DMS 273 (cell line): ENCODE data around the gene MRPL21.

Experiments
- DNase-seq: peaks from one replicate; lab custom pipeline; 2025; ENCODE audit not compliant: unreplicated experiment; lab: John Stamatoyannopoulos, UW

Gene MRPL21

DNA sequence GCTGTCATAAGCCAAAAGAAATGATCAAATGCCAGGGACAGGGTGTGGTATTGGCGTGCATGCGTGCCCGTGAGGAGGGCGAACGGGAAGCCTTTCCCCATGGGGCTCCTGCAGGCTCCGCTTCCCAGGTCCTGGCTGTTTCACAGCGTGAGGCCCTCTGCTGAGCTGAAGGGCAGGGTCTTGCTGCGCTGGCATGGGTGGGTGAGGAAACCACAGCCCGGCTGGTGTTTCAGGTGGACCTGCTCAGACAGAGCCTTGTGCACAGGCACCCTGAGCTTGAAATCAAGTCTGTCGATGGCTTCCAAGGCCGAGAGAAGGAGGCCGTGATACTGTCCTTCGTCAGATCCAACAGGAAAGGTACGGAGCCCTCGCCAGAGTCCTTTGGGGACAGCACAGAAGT is 31.4 kb upstream of the MRPL21 start:
- DNase-seq = no peak

DNA sequence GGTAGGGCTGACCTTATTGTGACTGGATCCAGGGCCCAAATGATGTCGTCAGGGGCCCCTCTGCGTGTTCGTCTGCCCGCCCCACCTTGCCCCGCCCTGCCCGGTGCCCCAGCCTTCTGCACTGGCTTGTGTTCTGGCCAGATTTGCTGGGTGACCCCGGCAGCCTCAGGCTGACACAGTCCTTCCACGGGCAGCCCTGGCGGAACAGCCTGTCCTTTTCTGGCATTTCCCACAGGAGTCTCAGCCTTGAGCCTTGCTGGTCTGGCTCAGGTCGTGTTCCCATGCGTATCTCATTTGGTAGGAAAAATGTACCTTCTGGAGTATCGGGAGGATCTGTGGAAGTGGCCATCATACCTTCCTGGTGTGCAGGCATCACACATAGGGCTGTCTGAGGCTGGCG is 31.0 kb upstream of the MRPL21 start:
- no peak for DNase-seq

DNA sequence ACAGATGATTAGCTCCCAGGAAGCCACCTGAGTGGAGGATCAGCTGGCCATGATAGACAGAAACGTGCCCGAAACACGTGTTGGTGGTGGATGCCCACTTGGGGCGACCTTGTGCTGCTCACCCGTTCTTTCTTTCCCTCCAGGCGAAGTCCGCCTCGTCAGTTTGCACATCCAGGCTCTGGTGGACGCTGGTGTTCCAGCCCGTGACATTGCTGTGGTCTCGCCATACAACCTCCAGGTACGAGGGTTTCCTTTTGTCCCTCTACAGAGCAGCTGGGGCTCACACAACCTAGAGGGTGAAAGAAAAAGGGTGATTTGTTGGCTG is 30.7 kb upstream of the MRPL21 start:
- no peak for DNase-seq

DNA sequence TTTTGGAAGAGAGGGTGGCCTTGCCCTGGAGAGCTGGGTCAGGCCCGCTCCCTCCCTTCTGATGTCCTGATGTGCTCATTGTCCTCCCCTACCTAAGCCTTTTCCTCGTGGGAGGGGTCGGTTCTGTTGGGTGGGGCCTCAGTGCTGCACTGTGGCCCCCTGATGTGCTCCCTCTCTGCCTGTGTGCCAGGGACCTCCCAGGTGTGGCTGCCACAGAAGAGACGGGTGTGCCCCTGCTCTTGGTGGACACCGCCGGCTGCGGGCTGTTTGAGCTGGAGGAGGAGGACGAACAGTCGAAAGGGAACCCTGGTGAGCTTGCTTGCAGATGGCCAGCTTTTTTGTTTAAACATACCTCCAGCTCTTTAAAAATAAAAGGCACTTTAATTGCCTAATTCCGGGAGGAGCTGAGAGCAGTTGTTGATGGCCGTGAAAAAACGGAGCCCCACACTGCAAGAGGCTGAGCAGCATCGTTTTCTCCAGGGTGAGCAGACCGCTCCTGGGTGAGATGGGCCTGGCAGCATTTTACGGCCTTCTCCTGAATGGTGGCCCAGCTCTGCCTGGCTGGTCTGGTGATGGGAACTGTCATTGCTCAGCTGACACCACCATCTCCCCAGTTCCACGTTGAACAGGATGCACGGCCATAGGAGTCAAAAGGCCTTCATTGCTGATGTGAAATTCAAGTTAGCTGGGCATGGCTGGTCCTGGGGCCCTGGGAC is 30.1 kb upstream of the MRPL21 start:
- no peak for DNase-seq

DNA sequence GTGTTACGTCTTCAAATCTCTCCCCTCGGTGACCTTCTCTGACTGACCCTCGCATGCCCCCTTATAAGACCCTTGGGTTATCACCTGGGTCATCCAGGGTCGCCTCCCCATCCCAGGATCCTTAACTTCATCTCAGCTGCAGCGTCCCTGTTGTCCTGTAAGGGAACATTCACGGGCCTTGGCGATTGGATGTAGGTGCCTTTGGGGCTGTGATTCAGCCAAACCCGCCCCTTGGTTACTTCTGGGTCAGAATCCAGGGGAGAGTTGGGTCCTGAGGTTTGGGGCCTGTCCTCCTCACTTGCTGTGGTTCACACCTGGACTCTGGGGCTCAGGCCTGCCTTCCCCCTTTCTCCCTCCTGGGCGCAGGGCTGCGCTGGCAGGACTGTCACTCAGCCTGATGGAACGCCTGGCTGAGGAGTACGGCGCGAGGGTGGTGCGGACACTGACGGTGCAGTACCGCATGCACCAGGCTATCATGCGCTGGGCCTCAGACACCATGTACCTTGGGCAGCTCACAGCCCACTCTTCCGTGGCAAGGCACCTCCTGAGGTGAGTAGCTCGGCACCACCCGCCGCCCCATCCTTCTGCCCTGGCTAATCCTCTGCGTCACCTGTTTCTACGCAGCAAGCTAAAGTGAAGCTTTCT is 29.4 kb upstream of the MRPL21 start:
- no peak for DNase-seq

DNA sequence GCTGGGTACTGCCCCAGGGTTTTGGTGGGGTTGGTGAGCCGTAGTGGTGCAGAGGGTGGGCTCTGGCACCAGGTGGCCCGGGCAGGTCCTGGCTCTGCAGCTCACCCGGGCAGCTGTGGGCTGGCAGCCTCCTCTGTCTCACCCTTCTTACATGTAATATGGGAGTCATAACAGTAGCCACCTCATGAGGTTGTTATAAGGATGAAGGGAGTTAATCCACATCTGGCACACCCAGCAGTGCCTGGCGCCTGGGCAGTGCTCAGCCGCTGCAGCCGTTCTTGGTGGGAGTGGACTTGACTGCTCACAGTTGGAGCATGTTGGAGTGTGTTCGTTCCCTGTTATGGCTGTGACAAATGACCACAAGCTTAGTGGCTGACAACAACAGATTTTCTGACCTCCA is 28.7 kb upstream of the MRPL21 start:
- DNase-seq = no peak

DNA sequence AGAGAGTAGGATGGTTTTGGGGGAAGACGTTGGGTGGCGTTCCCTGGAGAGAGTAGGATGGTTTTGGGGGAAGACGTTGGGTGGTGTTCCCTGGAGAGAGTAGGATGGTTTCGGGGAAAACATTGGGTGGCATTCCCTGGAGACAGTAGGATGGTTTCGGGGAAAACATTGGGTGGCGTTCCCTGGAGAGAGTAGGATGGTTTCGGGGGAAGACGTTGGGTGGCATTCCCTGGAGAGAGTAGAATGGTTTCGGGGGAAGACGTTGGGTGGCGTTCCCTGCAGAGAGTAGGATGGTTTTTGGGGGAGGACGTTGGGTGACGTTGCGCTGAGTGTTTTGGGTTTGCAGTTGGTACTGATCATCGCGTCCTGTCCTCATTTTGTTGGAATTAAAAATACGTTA is 28.3 kb upstream of the MRPL21 start:
- DNase-seq = no peak

DNA sequence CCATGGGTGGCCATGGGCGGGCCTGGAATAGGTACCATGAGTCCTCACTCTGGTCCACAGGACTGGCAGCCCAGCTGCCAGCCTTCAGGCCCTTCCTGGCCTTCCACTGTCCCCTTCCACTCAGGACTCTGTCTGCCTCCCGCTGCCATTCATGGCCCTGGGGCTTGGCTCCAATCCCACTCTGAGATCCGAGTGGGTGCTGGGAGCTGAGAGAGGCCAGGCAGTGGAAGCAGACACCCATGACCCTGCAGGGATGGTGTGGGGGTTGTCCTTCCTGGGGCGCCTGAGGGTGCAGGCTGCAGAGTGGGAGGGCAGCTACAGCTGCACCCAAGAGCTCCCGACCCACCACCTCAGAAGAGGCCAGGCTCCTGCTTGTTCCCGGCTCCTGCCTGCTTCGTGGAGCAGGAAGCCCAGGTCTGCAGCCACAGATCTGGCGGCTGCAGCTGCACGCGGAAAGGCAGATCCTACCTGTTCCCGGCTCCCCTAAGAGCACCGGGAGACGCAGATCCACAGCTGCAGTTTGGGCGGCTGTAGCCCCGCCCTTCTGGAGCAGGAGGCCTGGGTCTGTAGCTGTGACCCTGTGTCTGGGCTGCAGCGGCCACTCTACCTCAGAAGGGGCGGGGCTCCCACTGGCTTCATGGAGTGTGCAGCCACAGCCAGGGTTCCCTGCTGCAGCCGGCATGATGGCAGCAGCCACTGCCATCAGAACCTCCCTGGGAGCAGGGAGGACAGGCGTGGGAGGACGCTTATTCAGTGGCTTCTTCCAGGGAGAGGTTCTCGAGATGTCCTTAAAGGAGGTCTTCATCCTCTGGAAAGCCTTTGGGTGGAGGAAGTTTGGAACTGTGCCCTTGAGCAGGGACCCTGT is 27.6 kb upstream of the MRPL21 start:
- no peak for DNase-seq

DNA sequence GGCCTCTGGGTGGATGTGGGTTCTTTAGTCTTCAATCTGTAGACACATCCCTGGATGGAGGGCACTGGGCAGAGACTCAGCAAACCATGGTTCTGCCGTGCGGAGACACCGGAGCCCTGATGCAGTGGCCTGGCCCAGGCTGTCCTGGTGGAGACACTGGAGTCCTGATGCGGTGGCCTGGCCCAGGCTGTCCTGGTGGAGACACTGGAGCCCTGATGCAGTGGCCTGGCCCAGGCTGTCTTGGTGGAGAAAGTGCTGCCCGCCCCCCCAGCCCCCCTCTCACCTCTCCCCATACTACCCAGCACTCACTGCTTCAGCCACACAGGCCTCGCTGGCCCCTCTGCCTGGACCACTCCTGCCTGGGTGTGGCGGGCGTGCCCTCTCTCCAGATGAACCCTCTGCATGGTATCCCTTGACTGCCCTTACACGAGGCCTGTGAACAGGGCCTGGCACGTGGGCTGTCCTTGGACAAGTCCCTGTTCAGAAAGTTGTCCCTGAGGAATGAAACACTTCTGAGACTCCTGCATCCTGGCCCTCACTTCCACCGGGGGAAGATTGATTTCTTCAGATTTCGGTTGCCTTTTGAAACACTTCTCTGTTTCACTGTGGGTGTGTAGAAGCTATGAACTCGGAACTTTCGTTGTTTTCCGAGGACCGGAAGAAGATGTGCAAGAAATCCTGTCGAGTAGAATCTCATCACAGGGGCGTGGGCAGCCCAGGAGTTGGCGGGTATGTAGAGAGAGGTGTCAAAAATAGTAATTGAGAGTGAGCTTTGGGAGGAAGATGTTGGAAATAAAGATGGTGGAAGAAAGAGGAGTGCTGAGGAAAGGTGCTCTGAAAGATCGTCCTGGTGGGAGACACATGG is 26.3 kb upstream of the MRPL21 start:
- no peak for DNase-seq

DNA sequence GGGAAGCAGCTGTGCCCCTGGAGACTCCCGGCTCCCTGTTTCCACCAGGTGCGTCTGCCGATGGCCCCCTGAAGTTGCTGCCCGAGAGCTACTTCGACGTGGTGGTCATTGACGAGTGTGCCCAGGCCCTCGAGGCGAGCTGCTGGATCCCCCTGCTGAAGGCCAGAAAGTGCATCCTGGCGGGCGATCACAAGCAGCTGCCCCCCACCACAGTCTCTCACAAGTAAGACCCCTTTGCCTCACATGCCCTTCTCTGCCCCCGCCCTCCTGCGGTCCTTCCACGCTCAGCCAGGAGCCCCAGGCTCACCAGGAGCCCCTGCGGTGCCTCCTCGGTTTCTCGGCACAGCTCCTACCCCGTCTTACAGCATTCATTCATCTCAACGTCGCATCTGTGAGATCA is 25.5 kb upstream of the MRPL21 start:
- no peak for DNase-seq

DNA sequence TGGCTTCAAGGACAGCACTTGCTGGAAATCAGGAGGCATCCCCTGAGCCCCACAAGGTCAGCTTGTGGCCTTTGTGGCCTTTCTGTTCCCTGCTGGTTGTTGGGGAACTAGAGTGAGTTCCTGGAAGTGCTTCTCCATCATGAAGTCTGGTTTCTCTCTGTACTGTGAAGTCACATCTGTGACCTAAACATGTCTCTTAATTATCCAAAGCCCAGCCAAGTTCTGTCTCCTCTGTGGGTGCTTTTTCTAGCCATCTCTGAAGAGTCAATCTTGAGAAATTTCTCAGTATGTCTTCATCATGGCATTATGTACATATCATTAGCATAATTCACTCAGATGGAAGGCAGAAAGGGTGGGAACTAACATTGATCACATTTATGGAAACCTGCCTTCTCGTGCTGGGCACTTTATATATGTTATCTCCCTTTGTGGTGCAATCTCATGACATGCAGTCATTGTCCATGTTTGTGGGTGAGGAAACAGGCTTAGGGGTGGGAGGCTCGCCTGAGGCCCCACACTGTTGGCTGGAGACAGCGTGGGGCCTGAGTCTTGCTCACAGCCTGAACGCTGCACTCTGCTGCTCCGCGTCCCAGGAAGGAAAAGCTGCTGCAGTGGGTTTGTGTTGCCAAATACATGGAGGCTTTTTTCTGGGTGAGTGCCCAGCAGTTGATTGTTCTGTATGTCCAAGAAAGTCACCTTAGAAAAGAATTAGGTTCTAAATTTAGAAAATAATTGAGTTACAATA is 24.7 kb upstream of the MRPL21 start:
- DNase-seq = no peak

DNA sequence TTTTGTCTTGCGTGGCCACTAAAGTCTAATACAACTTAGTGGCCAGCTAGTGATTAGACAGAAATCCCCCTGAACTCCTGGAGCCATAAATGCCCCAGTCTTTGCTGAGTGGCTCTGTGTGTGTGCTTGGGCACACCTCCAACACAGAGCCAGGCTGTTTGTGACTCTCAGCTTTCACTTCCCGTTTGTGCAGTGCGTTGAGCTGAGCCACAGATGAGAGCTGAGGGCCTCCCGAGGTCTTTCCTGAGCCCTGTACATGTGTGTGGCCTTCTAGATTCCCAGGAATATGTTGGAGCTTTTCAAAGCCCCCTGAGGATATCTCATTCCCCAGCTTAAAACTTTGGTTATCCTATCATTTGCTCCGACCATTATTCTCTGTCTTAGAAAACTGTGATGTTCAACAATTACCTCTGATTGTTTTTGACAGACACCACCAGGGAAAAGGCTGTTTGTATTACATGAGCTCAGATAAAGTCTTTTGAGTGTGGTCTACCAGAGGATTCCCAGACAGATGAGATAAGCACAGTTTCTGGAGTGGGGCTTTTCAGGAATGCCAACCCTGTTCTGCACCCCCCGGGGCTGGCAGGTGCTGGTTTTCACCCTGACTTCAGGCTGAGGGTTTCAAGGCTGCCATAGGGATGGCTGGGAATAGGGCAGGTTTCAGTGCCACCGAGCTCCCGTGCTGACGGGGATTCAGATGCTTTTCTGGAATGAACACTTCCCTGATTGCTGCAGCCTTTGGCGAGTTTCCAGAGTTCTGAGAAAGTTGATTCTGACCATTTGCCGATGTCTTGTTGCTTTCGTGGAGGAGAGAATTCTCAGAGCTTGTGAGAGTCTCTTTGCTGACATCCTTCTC is 23.9 kb upstream of the MRPL21 start:
- no peak for DNase-seq

DNA sequence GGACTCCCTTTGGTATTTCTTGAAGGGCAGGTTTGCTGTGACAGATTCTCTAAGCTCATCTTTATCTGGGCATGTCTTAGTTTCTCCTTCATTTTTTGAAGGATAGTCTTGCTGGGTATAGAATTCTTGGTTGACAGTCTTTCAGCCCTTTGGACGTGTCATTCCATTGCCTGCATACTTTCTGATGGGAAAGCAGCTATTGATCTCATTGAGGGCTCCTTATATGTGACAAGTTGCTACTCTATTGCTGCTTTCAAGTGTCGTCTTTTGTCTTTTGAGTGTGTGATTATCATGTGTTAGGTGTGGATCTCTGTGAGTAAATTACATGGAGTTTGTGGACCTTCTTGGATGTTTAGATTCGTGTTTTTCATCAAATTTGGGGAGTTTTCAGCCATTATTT is 22.0 kb upstream of the MRPL21 start:
- no peak for DNase-seq

DNA sequence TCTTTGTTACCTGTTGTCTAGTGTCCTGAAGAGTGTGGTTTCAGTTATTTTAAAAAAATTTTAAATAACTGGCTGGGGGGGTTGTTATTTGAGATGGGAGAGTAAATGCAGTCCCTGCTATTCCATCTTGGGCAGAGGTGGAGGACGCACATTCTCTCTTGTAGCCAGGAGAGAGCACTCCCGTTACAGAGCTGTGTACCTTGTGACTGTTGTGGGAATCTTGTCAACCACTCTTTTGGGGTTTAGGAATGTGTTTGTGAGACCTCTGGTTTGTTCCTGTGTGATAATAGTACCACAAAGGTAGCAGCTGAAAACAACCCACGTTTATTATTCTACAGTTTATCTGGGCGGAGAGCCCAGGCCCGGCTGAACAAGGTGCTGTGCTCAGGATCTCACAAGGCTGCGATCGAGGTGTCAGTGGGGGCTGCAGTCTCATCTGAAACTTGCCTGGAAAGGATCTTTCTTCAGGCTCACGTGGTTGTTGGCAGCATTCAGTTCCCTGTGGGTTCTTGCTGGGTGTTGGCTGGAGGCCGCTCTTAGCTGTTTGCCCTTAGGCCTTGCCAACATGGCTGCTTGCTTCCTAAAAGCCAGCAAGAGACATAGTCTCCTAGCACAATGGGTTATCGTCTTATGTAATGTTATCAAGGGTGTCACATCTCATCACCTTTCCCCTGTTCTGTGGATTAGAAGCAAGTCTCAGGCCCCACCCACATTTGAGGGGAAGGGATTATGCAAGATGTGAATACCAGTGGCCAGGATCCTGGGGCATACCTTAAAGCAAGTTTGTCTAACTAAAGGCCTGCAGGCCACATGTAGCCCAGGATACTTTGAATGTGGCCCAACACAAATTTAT is 20.7 kb upstream of the MRPL21 start:
- no peak for DNase-seq

DNA sequence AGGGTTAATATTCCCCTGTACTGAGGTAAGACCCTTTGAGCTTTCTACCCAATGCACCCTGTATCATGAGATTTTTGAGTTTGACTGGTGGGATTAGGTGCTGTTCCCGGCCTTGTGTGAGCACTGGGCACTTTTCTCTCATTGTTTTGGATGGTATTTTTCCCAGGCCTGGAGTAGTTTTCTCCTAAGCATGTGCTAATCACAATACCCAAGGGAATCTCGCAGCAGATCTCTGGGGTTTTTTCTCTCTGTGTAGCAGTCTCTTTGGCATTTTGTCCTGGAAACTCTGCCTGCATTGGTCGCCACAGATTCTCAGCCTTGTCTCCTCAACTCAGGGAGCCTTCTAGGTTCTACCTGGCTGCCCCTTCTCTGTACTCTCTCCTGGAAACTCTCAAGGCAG is 20.0 kb upstream of the MRPL21 start:
- DNase-seq = no peak

DNA sequence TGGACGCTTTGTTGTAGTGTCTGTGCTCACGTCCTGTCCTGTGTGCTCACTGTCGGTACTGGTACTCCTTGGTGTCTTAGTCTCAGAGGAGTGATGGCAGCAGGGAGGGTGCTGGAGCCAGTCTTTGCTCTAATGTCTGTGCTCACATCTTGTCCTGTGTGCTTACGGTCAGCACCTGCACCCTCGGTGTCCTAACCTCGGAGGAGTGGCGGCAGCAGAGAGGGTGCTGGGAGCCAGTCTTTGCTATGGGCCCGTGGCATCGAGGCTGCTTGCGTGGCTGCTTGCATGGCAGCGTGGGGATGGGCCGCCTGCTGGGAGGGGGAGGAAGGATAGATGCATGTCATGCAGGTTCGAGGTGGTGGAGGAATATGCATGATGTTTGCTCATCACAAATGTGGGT is 12.8 kb upstream of the MRPL21 start:
- DNase-seq = no peak

DNA sequence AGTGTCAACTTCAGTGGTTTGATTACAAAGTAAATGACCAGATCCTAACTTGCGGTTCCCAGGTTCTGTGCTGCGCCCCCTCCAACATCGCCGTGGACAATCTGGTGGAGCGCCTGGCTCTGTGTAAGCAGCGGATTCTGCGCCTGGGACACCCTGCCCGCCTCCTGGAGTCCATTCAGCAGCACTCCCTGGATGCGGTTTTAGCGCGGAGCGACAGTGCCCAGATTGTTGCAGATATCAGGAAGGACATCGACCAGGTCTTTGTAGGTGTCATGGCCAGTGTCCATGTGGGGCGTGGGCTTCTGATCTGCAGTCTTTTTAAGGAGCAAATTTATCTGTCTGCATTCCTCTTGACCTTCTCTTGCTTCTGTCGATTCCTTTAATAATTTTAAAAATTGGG is 11.1 kb upstream of the MRPL21 start:
- no peak for DNase-seq

DNA sequence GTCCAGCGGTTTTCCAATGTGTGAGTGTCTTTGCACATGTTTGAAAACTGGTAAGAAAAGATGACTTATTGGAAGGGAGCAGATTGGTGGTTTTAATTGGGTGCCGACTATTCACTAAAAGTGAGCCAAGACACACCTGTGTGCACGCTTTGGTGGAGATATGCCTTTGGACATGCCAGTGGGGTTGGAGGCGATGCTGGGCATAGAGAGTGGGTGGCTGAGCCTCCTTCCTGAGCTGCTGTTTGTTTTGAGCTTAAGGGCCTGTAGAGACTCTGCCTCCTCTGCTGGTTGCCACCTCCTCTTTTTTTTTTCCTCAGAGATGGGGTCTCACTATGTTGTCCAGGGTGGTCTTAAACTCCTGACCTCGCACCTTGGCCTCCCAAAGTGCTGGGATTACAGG is 9.6 kb upstream of the MRPL21 start:
- no peak for DNase-seq

DNA sequence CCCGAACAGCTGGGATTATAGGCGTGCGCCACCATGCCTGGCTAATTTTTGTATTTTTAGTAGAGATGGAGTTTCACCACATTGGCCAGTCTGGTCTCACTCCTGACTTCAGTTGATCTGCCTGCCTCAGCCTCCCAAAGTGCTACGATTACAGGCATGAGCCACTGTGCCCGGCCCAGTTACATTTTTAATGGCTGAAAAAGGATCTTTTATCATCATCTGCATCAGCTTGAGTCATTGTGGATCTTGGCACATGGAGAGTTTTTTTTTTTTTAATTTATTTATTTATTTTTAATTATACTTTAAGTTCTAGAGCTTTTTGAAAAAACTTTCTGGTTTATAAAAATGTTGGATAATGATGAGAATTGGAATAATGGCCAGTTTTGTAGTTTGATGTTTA is 8.6 kb upstream of the MRPL21 start:
- no peak for DNase-seq
